GM21423 (cell line): ENCODE measurements around the gene RNF224.

Source experiments
- ATAC-seq: cut with Tn5 transposase; IDR thresholded peaks from one replicate; pipeline ENCODE4 v1.9.1; 2021; ENCODE audit warnings: mild to moderate bottlenecking, moderate library complexity; ENCODE audit not compliant: unreplicated experiment

The RNF224 gene

DNA sequence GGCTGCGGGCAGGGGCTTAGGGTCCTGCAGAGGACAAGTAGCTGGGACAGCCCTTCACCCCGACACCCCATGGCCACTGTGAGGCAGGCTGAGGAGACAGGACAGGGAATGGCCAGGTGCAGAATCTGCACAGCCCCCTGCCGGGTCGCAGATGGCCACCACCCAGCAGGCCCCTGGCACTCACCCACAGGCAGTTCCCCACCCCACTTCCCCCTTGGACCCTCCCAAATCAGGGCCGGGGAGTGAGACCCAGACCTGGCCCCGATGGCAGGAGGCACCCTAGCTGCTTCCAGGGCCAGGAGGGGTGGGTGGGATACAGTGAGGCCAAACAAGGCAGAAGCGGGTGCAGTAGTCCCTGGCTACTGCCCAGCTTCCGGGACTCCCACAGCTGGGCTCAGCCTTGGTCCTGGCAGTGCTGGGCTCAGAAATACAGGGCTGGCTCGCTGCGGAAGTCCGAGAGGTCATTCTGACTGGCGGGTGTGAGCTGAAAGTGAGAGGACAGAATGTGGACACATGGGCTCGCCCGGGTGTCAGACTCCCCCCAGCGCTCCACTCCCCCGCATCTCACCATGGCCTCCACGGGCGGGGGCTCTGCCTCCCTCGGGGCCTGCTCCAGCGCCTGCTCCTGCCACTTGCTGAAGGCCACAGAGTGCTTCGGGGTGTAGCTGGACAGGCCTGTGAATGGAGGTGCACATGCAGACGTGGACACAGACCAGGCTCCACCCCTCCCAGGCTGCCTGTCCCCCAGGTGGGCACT is 35.4 kb upstream of the RNF224 start:
- no peak for ATAC-seq

GRCh38 chr9:137192448-137192780 is 34.9 kb upstream of the RNF224 start:
- no peak for ATAC-seq

GRCh38 chr9:137192859-137193258 is 34.4 kb upstream of the RNF224 start:
- no peak for ATAC-seq

GRCh38 chr9:137193771-137194170 is 33.5 kb upstream of the RNF224 start:
- no peak for ATAC-seq

DNA sequence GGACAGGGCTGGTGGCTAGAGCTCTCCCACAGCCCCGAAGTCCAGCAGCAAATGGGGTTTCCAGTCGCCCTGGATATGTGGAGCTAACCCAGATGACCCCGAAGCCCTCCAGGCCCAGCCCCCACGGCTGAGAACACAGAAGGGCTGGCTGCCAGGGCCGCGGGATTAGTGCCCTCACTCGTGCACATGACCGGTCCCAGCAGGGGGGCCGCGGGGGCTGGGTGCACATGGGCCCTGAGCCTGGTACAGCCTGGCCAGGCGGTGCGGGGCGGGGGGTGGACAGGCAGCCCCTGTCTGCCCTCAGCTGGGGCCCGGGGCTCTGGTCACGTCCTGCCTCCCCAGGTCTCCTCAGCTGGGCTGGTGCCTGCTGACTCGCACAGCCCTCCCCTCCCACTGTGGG is 32.9 kb upstream of the RNF224 start:
- ATAC-seq = no peak

DNA sequence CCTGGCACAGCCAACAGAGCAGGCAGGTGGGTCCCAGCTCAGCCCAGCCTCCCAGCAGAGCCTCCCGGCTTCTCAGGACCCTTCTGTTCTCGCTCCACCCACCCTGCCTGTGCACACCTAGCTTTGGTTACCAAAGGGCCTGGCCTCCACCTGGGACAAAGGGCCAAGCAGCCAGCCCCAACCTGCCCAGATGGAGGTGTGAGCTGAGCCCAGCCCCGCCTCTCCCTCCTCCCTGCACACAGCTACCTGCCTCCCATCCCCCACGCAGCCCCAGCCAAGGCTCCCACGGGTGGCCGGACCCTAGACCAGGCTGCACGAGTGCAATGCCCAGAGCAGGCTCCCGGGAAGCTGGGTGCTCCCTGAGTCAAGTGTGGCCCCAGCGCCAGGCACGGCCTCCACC is 32.4 kb upstream of the RNF224 start:
- no peak for ATAC-seq

DNA sequence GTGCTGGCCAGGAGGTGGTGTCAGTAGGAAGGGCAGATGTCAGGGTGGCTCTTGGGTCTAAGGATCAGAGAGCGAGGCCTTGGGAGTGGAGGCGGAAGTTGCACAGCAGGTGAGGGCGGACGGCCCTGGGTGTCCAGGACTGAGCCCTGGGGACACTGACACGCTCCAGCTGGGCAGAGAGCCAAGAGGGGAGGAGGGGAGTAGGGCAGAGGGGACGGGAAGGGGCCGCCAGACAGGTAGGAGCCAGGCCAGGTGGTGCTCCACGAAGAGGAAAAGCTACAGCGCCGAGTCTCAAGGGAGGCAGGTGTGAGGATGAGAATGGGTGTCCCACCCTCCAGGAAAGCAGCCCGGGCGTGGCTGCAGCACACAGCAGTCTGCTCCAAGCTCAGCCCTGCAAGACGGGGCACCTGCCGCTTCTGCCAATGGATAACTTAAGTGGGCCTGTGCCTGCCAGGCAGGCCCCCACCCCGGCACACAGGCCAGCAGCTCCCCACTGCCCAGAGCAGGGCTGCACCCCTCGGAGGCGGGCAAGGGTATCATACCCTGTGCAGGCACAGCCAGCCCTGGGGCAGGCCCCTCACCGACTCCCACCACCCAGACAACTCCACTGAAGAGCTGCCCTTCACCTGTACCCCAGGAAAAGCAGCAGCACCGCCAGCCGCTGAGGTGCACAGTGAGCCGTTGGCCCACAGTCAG is 31.6 kb upstream of the RNF224 start:
- no peak for ATAC-seq

DNA sequence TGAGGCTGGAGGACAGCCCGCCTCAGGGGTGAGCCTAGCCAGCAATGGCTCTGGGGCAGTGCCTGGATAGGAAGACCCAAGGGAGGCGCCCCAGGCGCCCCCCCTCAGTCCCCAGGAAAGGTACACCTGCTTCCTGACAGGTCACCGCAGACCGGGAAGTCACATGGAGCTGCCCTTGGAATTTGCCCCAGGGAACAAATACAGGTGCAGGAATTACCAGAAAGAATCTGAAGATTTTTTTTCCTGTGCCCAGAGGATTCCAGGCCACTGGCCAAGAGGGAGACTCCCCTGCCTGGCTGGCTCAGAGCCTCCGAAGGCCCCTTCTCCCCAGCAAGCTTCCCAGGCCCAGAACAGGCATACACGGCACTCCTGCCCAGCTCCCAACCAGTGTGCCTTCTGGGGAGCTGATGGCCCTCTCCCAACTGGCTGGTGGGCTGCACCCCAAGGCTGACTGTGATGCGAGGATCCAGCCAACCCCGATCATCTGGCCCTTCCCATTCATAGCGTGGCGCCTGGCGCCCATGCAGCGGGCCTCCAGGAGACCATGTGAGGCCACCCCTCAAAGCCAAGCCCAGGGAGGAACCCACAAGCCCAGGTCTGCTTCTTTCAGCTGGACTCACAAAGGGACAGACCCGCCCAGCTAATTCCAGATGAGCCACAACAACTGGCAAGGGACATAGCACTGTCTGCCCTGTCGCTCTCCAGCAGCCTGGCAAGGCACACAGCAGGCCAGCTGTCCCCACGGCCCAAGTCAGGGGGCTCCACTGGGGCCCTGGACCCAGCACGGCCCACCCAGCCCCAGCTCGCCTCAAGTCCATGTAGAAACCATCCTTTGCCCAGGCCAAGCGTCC is 29.0 kb upstream of the RNF224 start:
- ATAC-seq = no peak

DNA sequence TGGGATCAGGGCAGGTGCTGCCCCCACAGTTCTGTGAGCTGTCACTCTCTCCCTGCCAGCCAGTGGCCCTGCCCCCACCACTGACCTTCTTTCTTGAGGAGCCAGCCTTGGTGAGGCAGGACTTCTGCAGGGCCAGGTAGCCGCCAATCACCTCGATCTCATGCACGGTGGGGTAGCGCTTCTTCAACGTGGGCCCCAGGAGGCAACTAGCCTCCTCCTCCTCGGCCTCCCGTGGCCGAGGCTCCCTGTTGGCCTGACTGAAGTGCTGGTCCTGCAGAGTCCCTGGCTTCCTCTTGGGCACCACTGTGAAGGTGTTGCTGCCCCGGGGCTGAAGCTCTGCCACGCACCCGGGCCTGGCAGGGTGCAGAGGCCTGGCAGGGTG is 28.4 kb upstream of the RNF224 start:
- no peak for ATAC-seq

DNA sequence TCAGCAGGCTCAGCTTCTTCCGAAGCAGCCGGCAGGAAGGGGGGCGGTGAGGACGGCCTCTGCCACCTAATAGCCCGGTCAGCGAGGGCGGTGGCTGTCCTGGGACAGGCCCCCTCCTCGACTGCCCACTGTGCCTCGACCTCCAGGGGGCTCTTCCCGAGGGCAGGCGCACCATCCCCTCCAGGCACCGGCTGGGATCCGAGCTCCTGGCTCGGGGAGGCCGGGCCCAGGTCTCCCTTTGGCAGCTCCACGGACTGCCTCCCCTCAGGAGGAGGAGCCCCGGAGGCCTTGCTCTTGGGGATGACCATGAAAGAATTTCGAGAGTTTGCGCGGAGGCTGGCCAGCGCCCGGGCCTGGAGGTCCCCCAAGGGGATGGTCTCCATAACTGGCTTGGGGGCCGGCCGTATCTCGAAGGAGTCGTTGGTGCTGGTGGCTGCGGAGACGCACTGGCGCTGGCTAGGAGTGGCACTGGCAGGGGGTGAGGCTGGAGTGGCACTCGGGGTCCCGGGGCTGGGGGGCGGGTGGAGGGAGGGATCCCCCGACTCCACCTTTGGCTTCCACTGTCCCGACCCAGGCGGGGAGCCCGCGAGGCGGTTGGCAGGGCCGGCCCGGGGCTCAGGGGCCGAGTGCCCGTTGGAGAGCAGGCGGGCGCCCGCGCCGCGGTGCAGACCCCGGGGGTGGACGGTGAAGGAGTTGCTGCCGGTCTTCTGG is 27.7 kb upstream of the RNF224 start:
- ATAC-seq = no peak

- peak; percentile 82 for ATAC-seq
Measured at GRCh38 chr9:137200311-137201204, 26.7 kb upstream of the RNF224 start, which contains the start of gene TPRN. TSS of gene TPRN (minus strand) at chr9:137200741. CDS start at chr9:137200711, 30 bp downstream.

- ATAC-seq = no peak
Measured at GRCh38 chr9:137201205-137201868, 26.0 kb upstream of the RNF224 start.

GRCh38 chr9:137202966-137203365 is 24.3 kb upstream of the RNF224 start:
- no peak for ATAC-seq

GRCh38 chr9:137204731-137205125 is 22.6 kb upstream of the RNF224 start:
- ATAC-seq = no peak

DNA sequence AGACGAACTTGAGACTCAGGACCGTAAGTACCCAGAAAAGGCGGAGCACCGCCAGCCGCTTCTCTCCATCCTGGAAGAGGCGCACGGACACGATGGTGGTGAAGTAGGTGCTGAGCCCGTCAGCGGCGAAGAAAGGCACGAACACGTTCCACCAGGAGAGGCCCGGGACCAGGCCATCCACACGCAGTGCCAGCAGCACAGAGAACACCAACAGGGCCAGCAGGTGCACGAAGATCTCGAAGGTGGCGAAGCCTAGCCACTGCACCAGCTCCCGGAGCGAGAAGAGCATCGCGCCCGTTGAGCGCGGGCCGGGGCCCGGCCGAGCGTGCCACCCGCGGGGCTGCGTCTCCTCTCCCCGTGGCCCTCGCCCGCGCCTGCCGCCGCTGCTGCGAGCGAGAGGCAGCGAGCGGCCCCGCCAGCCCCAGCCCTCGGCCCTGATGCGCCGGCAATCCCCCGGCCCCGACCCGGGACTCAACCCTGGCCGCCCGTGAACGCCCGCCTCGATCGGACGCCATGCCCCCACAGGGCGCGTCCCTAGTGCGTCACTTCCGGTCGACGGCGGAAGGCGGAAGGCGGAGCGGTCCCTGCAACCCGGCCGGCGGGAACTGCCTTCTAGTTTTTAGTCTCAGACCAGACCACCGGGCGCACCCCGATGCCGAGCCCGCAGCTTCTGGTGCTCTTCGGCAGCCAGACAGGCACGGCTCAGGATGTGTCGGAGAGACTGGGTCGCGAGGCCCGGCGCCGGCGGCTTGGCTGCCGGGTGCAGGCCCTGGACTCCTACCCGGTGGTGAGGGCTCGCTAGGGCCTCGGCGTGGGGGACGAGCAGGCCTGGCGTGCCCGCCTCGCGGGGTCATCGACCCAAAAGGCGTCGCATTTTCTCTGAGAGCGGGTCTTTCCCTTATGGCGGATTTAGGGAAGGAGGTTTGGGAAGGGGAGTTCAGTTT is 21.9 kb upstream of the RNF224 start, which contains the start of the genes NDOR1 and TMEM203:
NDOR1 (plus strand) TSS at position 575 of the 944 bp plus-strand sequence; CDS start at position 653, 78 bp downstream.
TMEM203 (minus strand) TSS at position 523 of the 944 bp plus-strand sequence; CDS start at position 289, 234 bp downstream.
- ATAC-seq = peak; percentile 39

DNA sequence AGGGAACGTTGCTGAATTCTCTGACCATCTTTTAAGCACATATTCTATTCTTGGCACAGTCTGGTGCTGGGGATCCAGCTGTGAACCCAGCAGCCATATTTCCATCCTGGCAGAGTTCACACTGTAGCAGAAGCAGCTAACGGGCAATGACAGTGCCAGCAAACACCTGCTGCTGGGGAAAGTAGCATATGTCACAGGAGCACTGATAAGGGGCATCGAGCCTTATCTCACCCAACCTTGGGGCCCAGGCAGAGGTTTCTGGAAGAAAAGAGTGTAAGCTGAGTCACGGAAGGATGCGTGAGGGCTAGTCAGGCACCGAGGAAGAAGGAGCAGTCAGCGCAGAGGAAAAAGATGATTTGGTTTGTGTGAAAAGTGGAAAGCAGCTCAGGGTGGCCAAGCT is 20.7 kb upstream of the RNF224 start:
- no peak for ATAC-seq

GRCh38 chr9:137211532-137211931 is 15.8 kb upstream of the RNF224 start:
- no peak for ATAC-seq

- no peak for ATAC-seq
Measured at GRCh38 chr9:137212520-137212919, 14.8 kb upstream of the RNF224 start.
